Panc1 (cell line): Measurements from ENCODE around the gene FBXW4. TPM values are rescaled to one million over a fixed set of nuclear protein-coding genes. Genes with fewer than 3 reads are reported as not detected.

Experiments
- ATAC-seq: fragments of 200-7000 bp; cut with Tn5 transposase; 2 replicates; pipeline ENCODE4 v1.9.1; 2020; ENCODE audit warnings: mild to moderate bottlenecking, moderate library complexity
- BruUV-seq: library from RNA; stranded (reverse); fragments of 400-500 nt; replicated peaks from 2 replicates; lab custom pipeline; 2021; lab: Mats Ljungman, UMichigan
- CTCF ChIA-PET: fragments of 300-600 bp; sonication (Branson Sonifier 250); formaldehyde crosslinking; loops from one replicate; lab custom pipeline; 2022; ENCODE audit warnings: antibody characterized with exemption; lab: Charles Lee
- POLR2A ChIA-PET: fragments of 300-600 bp; sonication (Branson Sonifier 250); formaldehyde crosslinking; loops from one replicate; lab custom pipeline; 2022; ENCODE audit warnings: antibody characterized with exemption; lab: Charles Lee
- DNase-seq: peaks from one replicate; pipeline ENCODE4 v3.0.0-alpha.2; 2010; ENCODE audit warnings: low read depth, low spot score
- H3K27ac ChIP-seq: 2 replicates; pipeline ENCODE4 v1.5.1; 2011; ENCODE audit warnings: mild to moderate bottlenecking, low read length, inconsistent platforms
- H3K27me3 ChIP-seq: fragments of 200-500 bp; sonication (Bioruptor generic); 2 replicates; pipeline ENCODE4 v1.6.0; 2014; ENCODE audit warnings: low read length, inconsistent platforms; ENCODE audit not compliant: control insufficient read depth, insufficient read depth
- H3K36me3 ChIP-seq: fragments of 200-500 bp; sonication (Bioruptor generic); 2 replicates; pipeline ENCODE4 v1.5.1; 2014; ENCODE audit warnings: inconsistent platforms, mild to moderate bottlenecking, low read length, moderate library complexity; ENCODE audit not compliant: control insufficient read depth, insufficient read depth
- H3K4me1 ChIP-seq: 2 replicates; pipeline ENCODE4 v1.5.1; 2011; ENCODE audit warnings: inconsistent platforms, mild to moderate bottlenecking, low read length, moderate library complexity; ENCODE audit not compliant: control insufficient read depth, insufficient read depth
- H3K4me3 ChIP-seq, 2 experiments: 2 replicates each; pipeline ENCODE4 v1.5.1; 2011 to 2012; ENCODE audit warnings: low read depth in 2 of 2, low read length in 2 of 2, mild to moderate bottlenecking in 2 of 2, inconsistent platforms in 1 of 2, moderate library complexity in 1 of 2
- H3K9me3 ChIP-seq: fragments of 200-500 bp; sonication (Bioruptor generic); 2 replicates; pipeline ENCODE4 v1.5.1; 2014; ENCODE audit warnings: low read depth, mild to moderate bottlenecking, inconsistent platforms, low read length, moderate library complexity; ENCODE audit not compliant: control insufficient read depth, insufficient read depth
- POLR2AphosphoS5 ChIP-seq: IDR thresholded peaks from 2 replicates; pipeline ENCODE4 v1.6.1; 2012; ENCODE audit warnings: mild to moderate bottlenecking, low read depth, low read length, moderate library complexity
- SIN3A ChIP-seq: IDR thresholded peaks from 2 replicates; pipeline ENCODE4 v1.6.1; 2012; ENCODE audit warnings: low read depth, mild to moderate bottlenecking, low read length, moderate library complexity, borderline replicate concordance; ENCODE audit not compliant: insufficient read depth
- TCF7L2 ChIP-seq: IDR thresholded peaks from 2 replicates; pipeline ENCODE4 v1.6.1; 2011; ENCODE audit warnings: mild to moderate bottlenecking, low read depth, low read length, inconsistent platforms
- in situ Hi-C: cut with HindIII; loops from 2 replicates; pipeline ENCODE4 v1.10.0; 2016; ENCODE audit warnings: low sequenced_read_pairs, low pct_unique_long_range_greater_than_20kb
- intact Hi-C: fragments of 100-400 bp; cut with micrococcal nuclease; formaldehyde crosslinking; loops from one replicate; pipeline ENCODE4 v1.10.0; 2022; ENCODE audit not compliant: unreplicated experiment
- total RNA-seq: library from RNA; stranded (reverse); gene quantifications from one replicate; pipeline ENCODE4 v1.2.1, GENCODE V29; 2021; ENCODE audit not compliant: unreplicated experiment
- TF ChIP-seq, protein P1 (sequence below): fragments of 450-650 bp; IDR thresholded peaks from 2 replicates; pipeline ENCODE4 v1.5.1; 2017; ENCODE audit warnings: mild to moderate bottlenecking
- TF ChIP-seq, protein P2 (sequence below), 2 experiments: IDR thresholded peaks; 2 replicates each; pipeline ENCODE4 v1.6.1; 2011 to 2012; ENCODE audit warnings: low read depth in 2 of 2, control low read depth in 1 of 2, low read length in 1 of 2, mild to moderate bottlenecking in 1 of 2, moderate library complexity in 1 of 2; ENCODE audit not compliant: insufficient read depth in 1 of 2

The FBXW4 gene
- total RNA-seq, 1 experiment from 2014 or later, result 61.5 TPM

DNA sequence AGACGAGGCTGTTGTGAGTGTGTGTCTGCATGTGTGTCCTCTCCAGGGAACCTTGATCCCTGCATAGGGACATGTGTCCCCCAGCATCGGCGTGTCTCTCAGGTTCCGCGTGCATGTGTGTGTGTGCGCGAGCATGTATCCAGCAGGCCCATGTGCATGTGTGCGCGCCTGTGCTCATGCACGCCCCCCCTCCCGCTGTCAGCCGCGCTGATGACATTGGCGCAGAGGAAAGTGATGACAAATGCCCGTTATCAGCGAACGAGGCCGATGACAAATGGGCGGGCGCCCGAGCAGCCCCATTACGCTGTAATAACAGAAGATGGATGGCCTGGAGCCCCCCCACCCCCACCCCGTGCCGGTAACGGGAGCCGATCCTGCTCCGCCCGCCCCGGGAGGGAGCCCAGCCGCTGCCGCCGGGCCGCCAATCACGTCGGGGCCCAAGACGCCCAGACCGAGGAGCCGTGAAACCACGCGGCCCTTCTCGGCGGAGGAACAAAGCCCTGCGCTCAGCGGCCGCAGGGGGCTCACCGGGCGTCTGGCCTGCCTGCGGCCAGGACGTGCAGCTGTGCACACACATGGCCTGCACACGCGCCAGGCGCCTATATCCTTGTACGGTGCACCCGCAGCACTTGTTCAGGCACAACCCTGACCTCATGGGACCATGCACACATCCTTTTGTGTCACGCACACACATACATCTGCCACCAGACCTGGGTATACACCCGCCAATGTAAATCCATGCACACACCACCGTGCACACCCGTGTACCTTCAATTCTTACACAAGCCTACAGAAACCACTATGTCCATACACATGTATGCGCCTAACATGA, 128.4 kb downstream of the FBXW4 start:
- no peaks in the 10 kb centered on the region for H3K36me3 ChIP-seq
- H3K9me3 ChIP-seq, result no peaks in the 10 kb centered on the region
- BruUV-seq, result no TSS peak
- TF ChIP-seq TCF7L2, result peak; percentile 67; the same call in 1 of the 2 replicates
- TF ChIP-seq POLR2AphosphoS5, result no peak
- POLR2A ChIA-PET, result no interaction called here
- in situ Hi-C loops, result no loop called here
- H3K4me3 ChIP-seq, result peak overlapping the region; percentile 5 to 11; a peak in 2 of 4 replicates
- CTCF ChIA-PET, result no interaction called here
- H3K27me3 ChIP-seq, result peaks cover 7% of the 10 kb centered on the region
- intact Hi-C loops, result no loop called here
- ATAC-seq, result no peak
- no peak overlapping the region for H3K27ac ChIP-seq
- no peak for DNase-seq
- H3K4me1 ChIP-seq, result peaks cover 7% of the 10 kb centered on the region; the same call in 1 of the 2 replicates

DNA sequence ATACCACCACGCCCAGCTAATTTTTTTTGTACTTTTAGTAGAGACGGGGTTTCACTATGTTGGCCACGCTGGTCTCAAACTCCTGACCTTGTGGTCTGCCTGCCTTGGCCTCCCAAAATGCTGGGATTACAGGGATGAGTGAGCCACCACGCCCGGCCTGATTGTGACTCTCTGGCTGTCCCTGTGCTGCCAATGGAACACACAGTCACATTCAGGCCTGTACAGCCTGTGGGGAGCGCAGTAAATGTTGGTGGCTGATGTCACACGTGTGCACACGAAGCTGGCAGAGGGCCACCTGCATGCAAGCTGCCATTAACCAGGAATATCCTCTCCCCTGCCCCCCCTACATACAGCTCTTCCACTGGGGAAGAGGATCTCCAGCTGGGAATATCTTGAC, 129.0 kb downstream of the FBXW4 start:
- intact Hi-C loops, result no loop called here
- in situ Hi-C loops, result no loop called here
- POLR2A ChIA-PET, result no interaction called here

More for the DNA sequence above, 129.0 kb downstream of the FBXW4 start:
- Histone ChIP-seq H3K4me3 (no peak overlapping the region; a peak in 1 of 4 replicates), H3K9me3 (no peaks in the 10 kb centered on the region), H3K36me3 (no peaks in the 10 kb centered on the region), H3K27ac (no peak overlapping the region), H3K4me1 (peaks cover 4% of the 10 kb centered on the region; the same call in 1 of the 2 replicates), H3K27me3 (peaks cover 7% of the 10 kb centered on the region)
- TF ChIP-seq, protein P1, sequence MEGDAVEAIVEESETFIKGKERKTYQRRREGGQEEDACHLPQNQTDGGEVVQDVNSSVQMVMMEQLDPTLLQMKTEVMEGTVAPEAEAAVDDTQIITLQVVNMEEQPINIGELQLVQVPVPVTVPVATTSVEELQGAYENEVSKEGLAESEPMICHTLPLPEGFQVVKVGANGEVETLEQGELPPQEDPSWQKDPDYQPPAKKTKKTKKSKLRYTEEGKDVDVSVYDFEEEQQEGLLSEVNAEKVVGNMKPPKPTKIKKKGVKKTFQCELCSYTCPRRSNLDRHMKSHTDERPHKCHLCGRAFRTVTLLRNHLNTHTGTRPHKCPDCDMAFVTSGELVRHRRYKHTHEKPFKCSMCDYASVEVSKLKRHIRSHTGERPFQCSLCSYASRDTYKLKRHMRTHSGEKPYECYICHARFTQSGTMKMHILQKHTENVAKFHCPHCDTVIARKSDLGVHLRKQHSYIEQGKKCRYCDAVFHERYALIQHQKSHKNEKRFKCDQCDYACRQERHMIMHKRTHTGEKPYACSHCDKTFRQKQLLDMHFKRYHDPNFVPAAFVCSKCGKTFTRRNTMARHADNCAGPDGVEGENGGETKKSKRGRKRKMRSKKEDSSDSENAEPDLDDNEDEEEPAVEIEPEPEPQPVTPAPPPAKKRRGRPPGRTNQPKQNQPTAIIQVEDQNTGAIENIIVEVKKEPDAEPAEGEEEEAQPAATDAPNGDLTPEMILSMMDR, result no peak
- TF ChIP-seq POLR2AphosphoS5, result no peak
- TF ChIP-seq TCF7L2, result no peak
- TF ChIP-seq SIN3A, result no peak
- TF ChIP-seq, protein P2, sequence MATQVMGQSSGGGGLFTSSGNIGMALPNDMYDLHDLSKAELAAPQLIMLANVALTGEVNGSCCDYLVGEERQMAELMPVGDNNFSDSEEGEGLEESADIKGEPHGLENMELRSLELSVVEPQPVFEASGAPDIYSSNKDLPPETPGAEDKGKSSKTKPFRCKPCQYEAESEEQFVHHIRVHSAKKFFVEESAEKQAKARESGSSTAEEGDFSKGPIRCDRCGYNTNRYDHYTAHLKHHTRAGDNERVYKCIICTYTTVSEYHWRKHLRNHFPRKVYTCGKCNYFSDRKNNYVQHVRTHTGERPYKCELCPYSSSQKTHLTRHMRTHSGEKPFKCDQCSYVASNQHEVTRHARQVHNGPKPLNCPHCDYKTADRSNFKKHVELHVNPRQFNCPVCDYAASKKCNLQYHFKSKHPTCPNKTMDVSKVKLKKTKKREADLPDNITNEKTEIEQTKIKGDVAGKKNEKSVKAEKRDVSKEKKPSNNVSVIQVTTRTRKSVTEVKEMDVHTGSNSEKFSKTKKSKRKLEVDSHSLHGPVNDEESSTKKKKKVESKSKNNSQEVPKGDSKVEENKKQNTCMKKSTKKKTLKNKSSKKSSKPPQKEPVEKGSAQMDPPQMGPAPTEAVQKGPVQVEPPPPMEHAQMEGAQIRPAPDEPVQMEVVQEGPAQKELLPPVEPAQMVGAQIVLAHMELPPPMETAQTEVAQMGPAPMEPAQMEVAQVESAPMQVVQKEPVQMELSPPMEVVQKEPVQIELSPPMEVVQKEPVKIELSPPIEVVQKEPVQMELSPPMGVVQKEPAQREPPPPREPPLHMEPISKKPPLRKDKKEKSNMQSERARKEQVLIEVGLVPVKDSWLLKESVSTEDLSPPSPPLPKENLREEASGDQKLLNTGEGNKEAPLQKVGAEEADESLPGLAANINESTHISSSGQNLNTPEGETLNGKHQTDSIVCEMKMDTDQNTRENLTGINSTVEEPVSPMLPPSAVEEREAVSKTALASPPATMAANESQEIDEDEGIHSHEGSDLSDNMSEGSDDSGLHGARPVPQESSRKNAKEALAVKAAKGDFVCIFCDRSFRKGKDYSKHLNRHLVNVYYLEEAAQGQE (IDR thresholded peaks at IDR 0.05; ENCODE audit: insufficient read depth in 1 of 2, low read depth in 2 of 2, low read length in 1 of 2), result no peak
- DNase-seq (no peak), ATAC-seq (no peak)
- CTCF ChIA-PET, result no interaction called here
- BruUV-seq, result no TSS peak
